Neutrophil (primary cell): ENCODE results near the gene SERPINB1.

Experiments used
- H3K27ac ChIP-seq: fragments of 200-600 bp; sonication (generic); 2 replicates; pipeline ENCODE4 v1.5.1; 2016; ENCODE audit warnings: mild to moderate bottlenecking, moderate library complexity
- H3K27me3 ChIP-seq: fragments of 200-600 bp; sonication (generic); 2 replicates; pipeline ENCODE4 v1.6.0; 2016; ENCODE audit warnings: mild to moderate bottlenecking
- H3K36me3 ChIP-seq: fragments of 200-600 bp; sonication (generic); 2 replicates; pipeline ENCODE4 v1.5.1; 2017
- H3K4me1 ChIP-seq, 2 experiments: fragments of 200-600 bp in 1 of 2; sonication (generic) in 1 of 2; 1 replicate in 1 of 2; 2 replicates in 1 of 2; pipeline versions ENCODE4 v1.5.1 to v1.6.1; 2013 to 2016; ENCODE audit warnings: low read depth in 1 of 2, low read length in 1 of 2, mild to moderate bottlenecking in 1 of 2, moderate library complexity in 1 of 2; ENCODE audit not compliant: control insufficient read depth in 1 of 2, insufficient read depth in 1 of 2
- H3K4me3 ChIP-seq, 2 experiments: fragments of 200-600 bp in 1 of 2; sonication (generic) in 1 of 2; 1 replicate in 1 of 2; 2 replicates in 1 of 2; pipeline ENCODE4 v1.5.1; 2013 to 2016; ENCODE audit warnings: low read depth in 1 of 2, low read length in 1 of 2, mild to moderate bottlenecking in 1 of 2, moderate library complexity in 1 of 2
- H3K9me3 ChIP-seq: fragments of 200-600 bp; sonication (generic); 2 replicates; pipeline ENCODE4 v1.5.1; 2016
- TF ChIP-seq, protein P1 (sequence below): fragments of 200-600 bp; sonication (generic); IDR thresholded peaks from 2 replicates; pipeline ENCODE4 v1.5.1; 2016; ENCODE audit warnings: antibody characterized with exemption

SERPINB1 gene

DNA sequence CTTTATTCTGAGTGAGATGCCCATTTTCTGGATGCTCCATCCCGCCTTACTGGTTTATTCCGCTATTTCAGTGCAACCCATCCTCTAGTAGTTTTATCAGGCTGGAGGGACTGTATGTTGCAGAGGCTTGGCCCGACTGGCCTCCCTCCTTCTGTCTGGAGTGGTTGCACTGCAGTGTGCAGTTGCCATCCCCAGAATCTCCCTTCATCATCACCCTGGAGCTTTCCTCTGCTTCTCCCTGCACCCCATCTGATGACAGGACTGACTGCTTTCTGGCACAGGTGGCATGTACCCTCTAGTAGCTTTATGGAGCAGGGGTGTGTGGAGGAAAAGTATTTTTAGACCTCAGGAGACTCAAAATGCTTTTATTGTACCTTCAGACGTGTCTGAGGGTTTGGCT is 55.4 kb downstream of the SERPINB1 start:
- Histone ChIP-seq H3K4me1 (peaks cover 6% of the 10 kb centered on the region in 2 experiments), H3K9me3 (no peaks in the 10 kb centered on the region), H3K4me3 (no peak overlapping the region), H3K27me3 (no peaks in the 10 kb centered on the region), H3K36me3 (peaks cover 29% of the 10 kb centered on the region), H3K27ac (no peak overlapping the region)
- TF ChIP-seq, protein P1, sequence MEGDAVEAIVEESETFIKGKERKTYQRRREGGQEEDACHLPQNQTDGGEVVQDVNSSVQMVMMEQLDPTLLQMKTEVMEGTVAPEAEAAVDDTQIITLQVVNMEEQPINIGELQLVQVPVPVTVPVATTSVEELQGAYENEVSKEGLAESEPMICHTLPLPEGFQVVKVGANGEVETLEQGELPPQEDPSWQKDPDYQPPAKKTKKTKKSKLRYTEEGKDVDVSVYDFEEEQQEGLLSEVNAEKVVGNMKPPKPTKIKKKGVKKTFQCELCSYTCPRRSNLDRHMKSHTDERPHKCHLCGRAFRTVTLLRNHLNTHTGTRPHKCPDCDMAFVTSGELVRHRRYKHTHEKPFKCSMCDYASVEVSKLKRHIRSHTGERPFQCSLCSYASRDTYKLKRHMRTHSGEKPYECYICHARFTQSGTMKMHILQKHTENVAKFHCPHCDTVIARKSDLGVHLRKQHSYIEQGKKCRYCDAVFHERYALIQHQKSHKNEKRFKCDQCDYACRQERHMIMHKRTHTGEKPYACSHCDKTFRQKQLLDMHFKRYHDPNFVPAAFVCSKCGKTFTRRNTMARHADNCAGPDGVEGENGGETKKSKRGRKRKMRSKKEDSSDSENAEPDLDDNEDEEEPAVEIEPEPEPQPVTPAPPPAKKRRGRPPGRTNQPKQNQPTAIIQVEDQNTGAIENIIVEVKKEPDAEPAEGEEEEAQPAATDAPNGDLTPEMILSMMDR: no peak

DNA sequence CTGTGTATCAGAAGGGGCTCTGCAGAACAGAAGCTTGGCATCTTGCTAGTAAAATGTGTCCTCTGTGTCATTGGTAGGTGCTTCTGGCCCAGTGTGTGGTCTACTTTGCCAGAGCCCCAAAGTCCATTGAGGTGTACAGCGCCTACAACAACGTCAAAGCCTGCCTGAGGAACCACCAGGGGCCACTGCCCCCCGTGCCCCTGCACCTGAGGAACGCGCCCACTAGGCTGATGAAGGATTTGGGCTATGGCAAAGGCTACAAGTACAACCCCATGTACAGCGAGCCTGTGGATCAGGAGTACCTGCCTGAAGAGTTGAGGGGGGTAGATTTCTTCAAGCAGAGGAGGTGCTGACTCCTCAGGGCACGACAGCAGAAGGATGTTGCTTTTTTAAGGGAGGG is 56.7 kb downstream of the SERPINB1 start:
- H3K27ac ChIP-seq: no peak overlapping the region
- H3K36me3 ChIP-seq: peaks cover 43% of the 10 kb centered on the region
- H3K4me1 ChIP-seq: no peaks in the 10 kb centered on the region
- H3K9me3 ChIP-seq: no peaks in the 10 kb centered on the region
- no peaks in the 10 kb centered on the region for H3K27me3 ChIP-seq
- no peak overlapping the region for H3K4me3 ChIP-seq
- TF ChIP-seq, protein P1: no peak

DNA sequence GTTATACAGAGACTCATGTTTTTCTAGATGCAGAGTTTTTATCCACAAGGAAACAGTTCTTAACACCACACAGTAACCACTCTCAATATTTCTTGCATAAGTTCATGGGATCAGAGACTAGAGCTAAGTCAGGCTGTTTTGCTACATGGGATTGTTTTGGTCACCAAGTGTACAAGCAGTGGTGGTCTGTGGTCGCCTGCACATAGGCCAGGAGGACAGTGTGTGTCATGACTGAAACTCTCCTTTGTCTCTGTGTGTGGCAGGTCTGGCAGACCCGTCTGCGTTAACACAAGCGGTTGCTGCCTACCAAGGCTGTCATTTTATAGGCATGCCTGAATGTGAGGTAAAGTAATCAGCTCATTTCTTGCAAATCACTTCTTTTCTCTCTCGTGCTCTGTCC is 57.6 kb downstream of the SERPINB1 start:
- no peaks in the 10 kb centered on the region for H3K27me3 ChIP-seq
- TF ChIP-seq, protein P1: no peak
- H3K4me1 ChIP-seq: no peaks in the 10 kb centered on the region
- no peaks in the 10 kb centered on the region for H3K9me3 ChIP-seq
- no peak overlapping the region for H3K27ac ChIP-seq
- H3K36me3 ChIP-seq: peaks cover 52% of the 10 kb centered on the region
- H3K4me3 ChIP-seq: no peak overlapping the region

DNA sequence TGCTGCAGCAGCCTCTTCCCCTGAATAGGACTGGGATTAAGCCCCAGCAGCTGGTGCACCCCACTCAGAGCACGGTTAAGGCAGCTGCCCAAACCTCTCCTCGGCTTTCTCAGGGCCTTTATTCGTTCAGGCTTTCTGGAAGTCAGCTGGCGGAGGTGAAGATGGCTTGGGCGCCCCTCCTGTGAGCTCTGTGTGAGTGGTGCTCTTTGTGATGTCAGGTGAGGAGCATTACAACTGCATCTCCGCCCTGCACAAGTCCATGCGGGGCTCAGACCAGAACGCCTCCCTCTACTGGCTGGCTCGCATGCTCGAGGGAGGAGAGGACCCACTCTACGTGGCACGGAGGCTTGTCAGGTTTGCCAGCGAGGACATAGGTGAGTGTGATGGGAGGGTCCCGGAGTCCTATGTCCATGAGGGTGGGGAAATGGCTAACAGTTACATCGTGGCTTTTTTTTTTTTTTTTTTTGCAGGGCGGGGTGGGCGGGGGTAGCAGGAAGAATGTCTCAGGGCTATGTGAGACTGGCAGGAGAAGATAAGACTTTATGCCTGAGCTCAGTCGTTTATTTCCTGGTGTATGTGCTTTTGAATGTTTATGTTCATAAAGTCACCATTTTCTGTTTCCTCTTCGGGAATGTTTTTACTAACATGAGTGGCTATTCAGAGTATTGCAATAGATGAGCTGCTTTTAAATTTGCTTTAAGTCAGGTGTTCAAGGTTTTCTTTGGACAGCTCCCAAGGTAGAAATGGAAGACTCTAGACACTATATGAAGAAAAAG is 58.3 kb downstream of the SERPINB1 start:
- Histone ChIP-seq H3K4me3 (no peak overlapping the region), H3K36me3 (peaks cover 54% of the 10 kb centered on the region), H3K27ac (no peak overlapping the region), H3K27me3 (no peaks in the 10 kb centered on the region), H3K9me3 (no peaks in the 10 kb centered on the region), H3K4me1 (no peaks in the 10 kb centered on the region)
- TF ChIP-seq, protein P1: no peak

DNA sequence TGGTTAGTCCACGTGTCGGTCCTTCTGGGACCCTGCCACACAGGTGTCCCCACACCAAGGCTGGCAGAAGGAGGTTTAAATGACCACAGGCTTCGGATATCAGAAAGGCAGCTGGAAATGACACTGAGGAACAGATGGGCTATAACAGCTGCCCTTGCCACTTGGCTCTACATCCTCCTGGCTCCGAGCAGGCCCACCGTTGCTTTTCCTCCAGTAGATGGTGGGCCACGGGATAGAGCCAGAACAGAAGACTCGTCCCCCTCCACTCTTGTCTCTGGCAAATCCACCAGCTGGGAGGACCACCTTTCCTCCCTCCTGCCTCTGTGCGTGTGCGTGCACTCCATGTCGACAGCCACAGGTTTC is 58.9 kb downstream of the SERPINB1 start:
- H3K9me3 ChIP-seq: no peaks in the 10 kb centered on the region
- TF ChIP-seq, protein P1: no peak
- H3K27ac ChIP-seq: no peak overlapping the region
- H3K27me3 ChIP-seq: no peaks in the 10 kb centered on the region
- H3K4me1 ChIP-seq: no peaks in the 10 kb centered on the region
- no peak overlapping the region for H3K4me3 ChIP-seq
- H3K36me3 ChIP-seq: peaks cover 54% of the 10 kb centered on the region
